ENCODE measurements around the gene HLX.

HLX gene

GRCh38 chr1:220901881-220902280 is 22.6 kb downstream of the HLX start:
- DNase-seq: no peak

DNA sequence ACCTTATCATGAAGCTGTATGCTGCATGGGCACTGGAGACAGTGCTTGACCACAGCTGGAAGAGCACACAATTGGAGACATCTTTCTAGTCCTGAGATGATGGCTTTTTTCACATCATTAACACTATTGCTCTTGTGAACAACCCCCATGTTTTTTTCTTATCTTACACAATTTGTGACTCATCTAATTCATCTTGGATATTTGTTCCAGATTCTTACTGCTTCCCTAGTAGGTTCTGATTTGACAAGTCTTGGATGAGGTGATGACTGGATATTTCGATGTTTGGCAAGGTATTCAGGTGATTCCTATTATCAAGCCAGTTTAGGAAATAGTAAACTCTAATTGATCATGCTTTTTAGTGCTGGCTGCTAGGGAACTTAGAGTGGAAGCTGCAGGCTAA is 23.7 kb downstream of the HLX start:
- no peak for DNase-seq

- no peak for DNase-seq
These were observed 25.6 kb downstream of the HLX start for GRCh38 chr1:220904876-220905275.

DNA sequence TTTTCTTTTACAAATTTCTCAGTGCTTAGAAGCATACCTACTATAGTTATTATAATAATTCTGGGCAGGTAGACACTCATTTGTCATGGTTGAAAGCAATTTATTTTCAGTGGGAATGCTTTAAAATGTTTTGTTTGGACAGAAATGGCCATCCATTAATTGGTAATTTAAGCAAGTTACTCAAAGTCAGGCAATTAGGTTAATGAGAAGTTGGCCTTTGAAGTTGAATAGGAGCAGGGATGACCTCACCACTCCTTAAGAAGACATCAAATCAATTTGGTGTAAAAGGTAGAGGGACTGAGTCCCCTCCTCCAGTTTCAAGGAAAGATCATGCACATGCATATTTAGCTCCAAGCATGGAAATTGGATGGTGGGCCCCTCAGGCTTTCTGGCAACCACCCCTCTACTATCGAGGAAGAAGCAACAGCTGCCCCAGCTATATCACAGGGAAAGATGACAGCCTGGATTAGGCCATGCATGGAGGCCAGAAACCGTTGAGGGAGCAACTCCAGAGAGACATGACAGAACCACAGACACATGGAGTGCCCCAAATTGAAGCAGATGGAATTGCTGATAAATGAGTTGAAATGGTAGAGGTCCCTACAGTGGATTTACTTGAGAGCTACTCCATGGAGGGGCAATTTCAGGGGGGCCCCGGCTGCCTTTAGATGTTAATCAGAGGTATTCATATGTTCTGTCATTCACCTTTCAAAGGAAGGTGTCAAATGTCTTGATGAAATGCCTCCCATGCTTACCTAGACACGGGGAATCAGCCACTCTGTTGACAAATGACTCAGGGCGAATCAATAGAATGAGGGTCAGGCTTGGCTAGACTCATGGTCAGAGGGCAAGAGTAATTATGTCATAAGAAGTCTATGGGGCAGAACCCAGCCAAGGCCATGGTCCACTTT is 26.7 kb downstream of the HLX start:
- DNase-seq: no peak

- peak; percentile 44 to 60 for DNase-seq
These were observed 27.5 kb downstream of the HLX start for GRCh38 chr1:220906561-220907334.

DNA sequence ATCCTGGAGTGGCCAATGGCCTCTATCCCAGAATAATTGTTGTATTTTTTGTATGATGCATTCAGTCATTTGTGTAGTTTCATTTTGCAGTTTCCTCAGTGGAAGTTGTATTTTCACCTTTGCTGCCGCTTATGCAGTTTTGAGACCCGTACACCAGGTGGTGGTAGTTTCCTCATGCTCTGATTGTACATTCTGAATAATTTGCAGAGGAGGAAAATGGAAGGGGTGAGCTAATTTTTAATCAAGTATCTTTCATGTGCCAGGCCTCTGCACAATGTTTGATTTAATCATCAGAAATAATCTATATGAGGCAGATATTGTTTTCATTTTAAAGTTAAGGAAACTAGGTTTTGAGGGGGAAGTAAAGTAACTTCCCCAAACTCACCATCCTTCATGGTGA is 29.5 kb downstream of the HLX start:
- DNase-seq: peak in 1 of 2 experiments; percentile 14

- DNase-seq: no peak
These were observed 30.8 kb downstream of the HLX start for GRCh38 chr1:220910021-220910420.

- peak; percentile 82 to 86 for DNase-seq
These were observed 35.3 kb downstream of the HLX start for GRCh38 chr1:220914283-220915116.

- DNase-seq: no peak
These were observed 35.8 kb downstream of the HLX start for GRCh38 chr1:220915117-220915440.

- DNase-seq: no peak
These were observed 36.7 kb downstream of the HLX start for GRCh38 chr1:220915954-220916353.

DNA sequence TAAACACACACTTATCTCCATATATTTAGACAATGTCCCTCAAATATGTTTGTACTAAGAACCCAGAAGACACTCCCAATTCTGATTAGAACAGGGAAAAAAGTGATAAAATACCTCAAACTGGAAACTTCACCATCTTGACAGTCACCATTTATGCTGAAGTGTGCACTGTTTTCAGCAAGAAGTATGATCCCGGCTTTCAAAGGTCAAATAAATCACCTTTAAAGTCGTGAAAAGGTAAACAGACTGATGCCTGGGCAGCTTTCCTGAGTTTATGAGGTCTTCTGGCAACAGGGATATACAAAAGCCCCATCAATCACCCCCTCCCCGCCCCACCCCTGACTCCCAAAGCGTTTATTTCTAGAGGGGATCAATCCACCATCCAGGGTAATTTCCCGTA is 37.9 kb downstream of the HLX start:
- DNase-seq: no peak

- no peak for DNase-seq
These were observed 38.4 kb downstream of the HLX start for GRCh38 chr1:220917535-220918209.

GRCh38 chr1:220918285-220918951 is 39.2 kb downstream of the HLX start:
- no peak for DNase-seq

GRCh38 chr1:220920967-220921366 is 41.7 kb downstream of the HLX start:
- DNase-seq: no peak

DNA sequence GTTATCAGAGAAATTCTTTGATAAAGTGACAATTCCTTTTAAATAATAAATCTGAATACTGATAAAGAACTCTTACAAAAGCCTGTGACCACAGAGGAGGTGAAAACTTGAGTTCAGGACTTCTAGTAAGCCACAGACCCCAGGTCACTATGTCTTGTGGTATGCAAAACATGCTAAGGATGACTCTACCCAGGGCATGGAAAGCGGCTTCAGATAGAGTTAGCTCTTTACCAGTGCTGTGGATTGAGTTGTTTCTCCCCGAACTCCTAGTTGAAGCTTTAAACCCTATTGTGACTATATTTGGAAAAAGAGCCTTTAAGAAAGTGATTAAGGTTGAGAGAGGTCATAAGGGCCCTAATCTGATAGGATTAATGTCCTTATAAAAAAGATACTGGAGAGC is 42.3 kb downstream of the HLX start:
- DNase-seq: no peak

- no peak for DNase-seq
These were observed 42.9 kb downstream of the HLX start for GRCh38 chr1:220921971-220922635.

DNA sequence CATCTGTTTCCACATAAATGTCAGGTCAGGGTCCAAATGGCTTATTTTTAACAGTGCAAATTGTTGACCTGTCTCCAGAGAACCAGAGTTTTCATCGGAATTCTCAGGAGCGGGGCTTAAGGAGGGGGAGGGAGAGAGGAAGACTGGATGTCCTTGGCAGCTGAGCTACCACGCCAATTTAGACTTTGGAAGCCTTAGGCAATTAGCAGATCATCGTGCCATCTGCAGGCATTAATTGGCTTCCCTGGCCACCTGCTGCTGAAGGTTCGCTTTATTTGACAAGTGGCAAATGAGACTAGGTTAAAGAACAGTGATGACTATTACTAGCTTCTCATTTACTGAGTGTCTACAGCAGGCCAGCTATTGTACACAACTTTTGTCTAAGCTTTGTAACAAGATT is 43.7 kb downstream of the HLX start:
- no peak for DNase-seq

- DNase-seq: no peak
These were observed 45.2 kb downstream of the HLX start for GRCh38 chr1:220924331-220924970.

DNA sequence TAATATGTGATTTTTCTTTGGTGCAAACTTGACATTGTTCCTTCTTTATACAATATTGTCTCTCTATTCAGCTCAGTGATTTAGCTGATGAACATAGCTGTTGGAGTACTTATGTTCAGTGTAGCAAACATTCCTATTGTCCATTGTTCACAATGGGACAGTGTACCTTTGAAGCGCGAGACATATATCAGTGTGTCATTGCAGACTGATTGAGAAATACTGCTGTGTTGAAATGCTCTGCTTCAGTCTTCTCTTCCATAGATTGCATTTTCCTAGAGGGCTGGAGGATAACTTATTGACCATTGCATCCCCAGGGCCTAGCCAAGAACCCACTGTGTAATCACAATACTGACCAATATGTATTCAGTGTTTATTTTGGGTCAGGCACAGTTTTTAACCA is 46.5 kb downstream of the HLX start:
- DNase-seq: peak; percentile 4 to 36

GRCh38 chr1:220926146-220926545 is 46.9 kb downstream of the HLX start:
- DNase-seq: no peak

GRCh38 chr1:220927442-220927841 is 48.2 kb downstream of the HLX start:
- no peak for DNase-seq
